ENCODE measurements around the gene CD302. TPM values are rescaled to one million over a fixed set of nuclear protein-coding genes. Genes with fewer than 3 reads are reported as not detected.

CD302 gene
- total RNA-seq, 1 donor from 2014 or later, result not detected

DNA sequence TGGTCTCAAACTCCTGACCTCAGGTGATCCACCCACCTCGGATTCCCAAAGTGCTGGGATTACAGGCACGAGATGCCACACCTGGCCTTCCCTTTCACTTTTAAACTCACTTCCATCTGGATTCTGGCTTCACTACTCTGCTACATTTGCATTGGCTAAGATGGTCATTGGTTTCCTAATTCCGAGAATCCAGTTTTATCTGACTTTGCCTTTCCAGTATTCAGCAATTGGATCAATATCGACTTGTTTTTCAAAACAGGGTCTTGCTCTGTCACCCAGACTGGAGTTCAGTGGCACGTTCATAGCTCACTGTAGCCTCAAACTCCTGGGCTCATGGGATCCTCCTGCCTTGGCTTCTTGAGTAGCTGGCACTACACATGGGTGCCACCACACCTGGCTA is 4.7 kb upstream of the CD302 start:
- Mint-ChIP-seq H3K4me3 (ENCODE audit: unreplicated experiment) (no peak overlapping the region), H3K27ac (ENCODE audit: unreplicated experiment) (no peak overlapping the region), H3K27me3 (ENCODE audit: unreplicated experiment) (peaks cover 2% of the 10 kb centered on the region), H3K4me1 (ENCODE audit: low read depth, unreplicated experiment) (no peaks in the 10 kb centered on the region), H3K9me3 (ENCODE audit: unreplicated experiment) (peaks cover 1% of the 10 kb centered on the region), H3K36me3 (ENCODE audit: unreplicated experiment) (no peaks in the 10 kb centered on the region)
- DNase-seq, result no peak
- TF ChIP-seq CTCF (IDR thresholded peaks at IDR 0.05; ENCODE audit: partially characterized antibody, unreplicated experiment), result no peak

DNA sequence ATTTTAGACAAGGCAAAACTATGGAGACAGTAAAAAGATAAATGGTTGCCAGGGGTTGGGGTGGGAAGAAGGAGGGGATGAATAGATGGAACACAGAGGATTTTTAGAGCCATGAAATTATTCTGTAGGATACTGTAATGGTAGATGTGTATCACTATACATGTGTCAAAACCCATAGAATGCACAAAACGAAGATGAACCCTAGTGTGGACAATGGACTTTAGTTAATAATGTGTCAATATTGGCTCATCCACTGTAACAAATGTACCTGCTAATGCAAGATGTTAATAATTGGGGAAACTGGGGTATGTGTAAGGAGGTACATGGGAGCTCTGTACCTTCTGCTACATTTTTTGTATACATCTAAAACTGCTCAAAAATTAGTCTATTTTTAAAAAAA is 1.8 kb upstream of the CD302 start:
- no peak for TF ChIP-seq CTCF (IDR thresholded peaks at IDR 0.05; ENCODE audit: partially characterized antibody, unreplicated experiment)
- H3K27ac Mint-ChIP-seq (ENCODE audit: unreplicated experiment), result no peak overlapping the region
- no peak for DNase-seq
- H3K4me1 Mint-ChIP-seq (ENCODE audit: low read depth, unreplicated experiment), result no peaks in the 10 kb centered on the region
- H3K9me3 Mint-ChIP-seq (ENCODE audit: unreplicated experiment), result peaks cover 1% of the 10 kb centered on the region
- H3K4me3 Mint-ChIP-seq (ENCODE audit: unreplicated experiment), result no peak overlapping the region
- H3K27me3 Mint-ChIP-seq (ENCODE audit: unreplicated experiment), result peaks cover 4% of the 10 kb centered on the region
- H3K36me3 Mint-ChIP-seq (ENCODE audit: unreplicated experiment), result no peaks in the 10 kb centered on the region

DNA sequence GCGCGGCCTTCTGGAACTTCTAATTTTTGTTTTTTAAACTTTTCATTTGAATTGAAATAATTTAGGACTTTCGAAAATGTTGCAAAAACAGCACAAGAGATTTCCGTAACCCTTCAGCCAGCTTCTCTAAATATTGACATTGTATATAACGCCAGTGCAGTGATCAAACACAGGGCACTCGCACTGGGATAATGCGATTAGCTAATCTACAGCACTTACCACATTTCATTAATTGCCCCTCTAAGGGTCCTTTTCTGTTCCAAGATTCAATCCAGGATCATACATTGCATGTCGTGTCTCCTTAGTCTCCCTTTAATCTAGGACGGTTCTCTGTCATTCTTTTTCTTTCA is 343 bp upstream of the CD302 start:
- Mint-ChIP-seq H3K27ac (ENCODE audit: unreplicated experiment) (no peak overlapping the region), H3K4me1 (ENCODE audit: low read depth, unreplicated experiment) (no peaks in the 10 kb centered on the region), H3K27me3 (ENCODE audit: unreplicated experiment) (peaks cover 4% of the 10 kb centered on the region), H3K9me3 (ENCODE audit: unreplicated experiment) (peaks cover 1% of the 10 kb centered on the region), H3K36me3 (ENCODE audit: unreplicated experiment) (no peaks in the 10 kb centered on the region), H3K4me3 (ENCODE audit: unreplicated experiment) (peak overlapping the region; percentile 68)
- DNase-seq, result no peak
- no peak for TF ChIP-seq CTCF (IDR thresholded peaks at IDR 0.05; ENCODE audit: partially characterized antibody, unreplicated experiment)

GRCh38 chr2:159797225-159797542 is 824 bp downstream of the CD302 start:
- no peaks in the 10 kb centered on the region for H3K4me1 Mint-ChIP-seq (ENCODE audit: low read depth, unreplicated experiment)
- no peaks in the 10 kb centered on the region for H3K36me3 Mint-ChIP-seq (ENCODE audit: unreplicated experiment)
- H3K9me3 Mint-ChIP-seq (ENCODE audit: unreplicated experiment), result peaks cover 1% of the 10 kb centered on the region
- peak overlapping the region; percentile 77 for H3K4me3 Mint-ChIP-seq (ENCODE audit: unreplicated experiment)
- peaks cover 3% of the 10 kb centered on the region for H3K27me3 Mint-ChIP-seq (ENCODE audit: unreplicated experiment)
- DNase-seq, result no peak
- no peak overlapping the region for H3K27ac Mint-ChIP-seq (ENCODE audit: unreplicated experiment)
- no peak for TF ChIP-seq CTCF (IDR thresholded peaks at IDR 0.05; ENCODE audit: partially characterized antibody, unreplicated experiment)

GRCh38 chr2:159795841-159796690 is 1.9 kb downstream of the CD302 start:
- no peak overlapping the region for H3K27ac Mint-ChIP-seq (ENCODE audit: unreplicated experiment)
- no peak overlapping the region for H3K4me3 Mint-ChIP-seq (ENCODE audit: unreplicated experiment)
- H3K27me3 Mint-ChIP-seq (ENCODE audit: unreplicated experiment), result peaks cover 2% of the 10 kb centered on the region
- H3K36me3 Mint-ChIP-seq (ENCODE audit: unreplicated experiment), result no peaks in the 10 kb centered on the region
- H3K9me3 Mint-ChIP-seq (ENCODE audit: unreplicated experiment), result peaks cover 1% of the 10 kb centered on the region
- no peak for TF ChIP-seq CTCF (IDR thresholded peaks at IDR 0.05; ENCODE audit: partially characterized antibody, unreplicated experiment)
- no peaks in the 10 kb centered on the region for H3K4me1 Mint-ChIP-seq (ENCODE audit: low read depth, unreplicated experiment)
- DNase-seq, result no peak
